HCT116 (cell line): Measurements from ENCODE around the gene TRAF3IP1.

ENCODE experiments used
- CBX3 ChIP-seq: IDR thresholded peaks from 2 replicates; pipeline ENCODE4 v1.6.1; 2012; ENCODE audit warnings: low read depth
- CTCF ChIP-seq, 3 experiments: fragments of 200-600 bp in 1 of 3; sonication (generic) in 1 of 3; IDR thresholded peaks in 2 of 3; conservative IDR thresholded peaks in 1 of 3; 2 replicates each; pipeline ENCODE4 v1.5.1; 2012 to 2017; ENCODE audit warnings: low read depth in 2 of 3, low read length in 2 of 3, antibody characterized with exemption in 1 of 3, borderline replicate concordance in 1 of 3, control low read depth in 1 of 3, mild to moderate bottlenecking in 1 of 3, mixed read lengths in 1 of 3, mixed run types in 1 of 3, moderate library complexity in 1 of 3; ENCODE audit not compliant: insufficient read depth in 1 of 3
- ELF1 ChIP-seq: IDR thresholded peaks from 2 replicates; pipeline ENCODE4 v1.6.1; 2012; ENCODE audit warnings: low read depth, borderline replicate concordance
- EZH2 ChIP-seq: fragments of 200-600 bp; sonication (generic); IDR thresholded peaks from 2 replicates; pipeline ENCODE4 v1.6.1; 2017; ENCODE audit warnings: antibody characterized with exemption, mixed run types
- JUND ChIP-seq: IDR thresholded peaks from 2 replicates; pipeline ENCODE4 v1.6.1; 2012
- MAX ChIP-seq: IDR thresholded peaks from 2 replicates; pipeline ENCODE4 v1.6.1; 2012
- POLR2A ChIP-seq: IDR thresholded peaks from 2 replicates; pipeline ENCODE4 v1.7.0; 2011; ENCODE audit warnings: borderline replicate concordance; ENCODE audit not compliant: insufficient read depth, insufficient read length; ENCODE audit errors: extremely low read depth
- POLR2AphosphoS5 ChIP-seq: IDR thresholded peaks from 2 replicates; pipeline ENCODE4 v1.6.1; 2011; ENCODE audit warnings: mild to moderate bottlenecking, low read depth, low read length, moderate library complexity
- REST ChIP-seq: IDR thresholded peaks from 2 replicates; pipeline ENCODE4 v1.6.1; 2012; ENCODE audit warnings: low read depth
- SIN3A ChIP-seq: IDR thresholded peaks from 2 replicates; pipeline ENCODE4 v1.6.1; 2012; ENCODE audit warnings: low read depth
- SP1 ChIP-seq: IDR thresholded peaks from 2 replicates; pipeline ENCODE4 v1.6.1; 2012; ENCODE audit warnings: low read depth
- SRF ChIP-seq: IDR thresholded peaks from 2 replicates; pipeline ENCODE4 v1.6.1; 2012; ENCODE audit warnings: low read depth
- ZBTB33 ChIP-seq: IDR thresholded peaks from 2 replicates; pipeline ENCODE4 v1.6.1; 2011; ENCODE audit warnings: mild to moderate bottlenecking, low read length, moderate library complexity; ENCODE audit not compliant: insufficient replicate concordance; ENCODE audit errors: extremely low read depth
- ZFX ChIP-seq: fragments of 450-650 bp; IDR thresholded peaks from 2 replicates; pipeline ENCODE4 v1.6.1; 2017

GRCh38 chr2:238321467-238321866 is 1.1 kb downstream of the TRAF3IP1 start:
- TF ChIP-seq CTCF (IDR thresholded peaks at IDR 0.05 in 2 of 3, conservative IDR thresholded peaks at IDR 0.05 in 1 of 3; ENCODE audit: borderline replicate concordance in 1 of 3, insufficient read depth in 1 of 3, low read depth in 2 of 3, low read length in 2 of 3) (no peak), MAX (no peak), EZH2 (no peak), REST (no peak), POLR2A (no peak), ZBTB33 (no peak), CBX3 (no peak), SIN3A (no peak), SP1 (no peak), POLR2AphosphoS5 (no peak), SRF (no peak), JUND (no peak), ELF1 (no peak), ZFX (no peak)
